GM12874 (cell line): ENCODE measurements around the gene PLCH2.

Experiments
- TF ChIP-seq, protein P1 (sequence below): IDR thresholded peaks from 2 replicates; pipeline ENCODE4 v1.5.1; 2011; ENCODE audit warnings: low read depth, mild to moderate bottlenecking, control low read depth, low read length, moderate library complexity; ENCODE audit not compliant: insufficient read depth

PLCH2 gene

DNA sequence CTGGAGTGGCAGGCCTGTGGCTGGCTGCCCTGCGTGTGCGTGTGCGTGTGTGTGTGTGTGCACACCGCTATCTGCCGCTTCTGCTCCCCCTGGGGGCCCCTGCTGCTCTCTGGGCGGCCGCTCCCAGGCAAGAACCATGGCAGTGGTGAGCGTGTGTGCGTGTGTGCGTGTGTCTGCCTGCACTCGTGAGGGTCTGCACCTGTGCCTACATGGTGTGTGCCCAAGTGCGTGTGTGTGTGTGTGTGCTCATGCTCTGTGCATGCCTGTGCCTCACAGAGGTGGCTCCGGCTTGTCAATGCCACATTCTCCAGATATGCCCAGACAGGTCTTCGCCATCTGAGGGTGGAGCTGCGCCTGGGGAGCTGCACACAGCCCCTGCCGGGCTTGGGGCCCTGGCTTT is 45.0 kb upstream of the PLCH2 start:
- TF ChIP-seq, protein P1, sequence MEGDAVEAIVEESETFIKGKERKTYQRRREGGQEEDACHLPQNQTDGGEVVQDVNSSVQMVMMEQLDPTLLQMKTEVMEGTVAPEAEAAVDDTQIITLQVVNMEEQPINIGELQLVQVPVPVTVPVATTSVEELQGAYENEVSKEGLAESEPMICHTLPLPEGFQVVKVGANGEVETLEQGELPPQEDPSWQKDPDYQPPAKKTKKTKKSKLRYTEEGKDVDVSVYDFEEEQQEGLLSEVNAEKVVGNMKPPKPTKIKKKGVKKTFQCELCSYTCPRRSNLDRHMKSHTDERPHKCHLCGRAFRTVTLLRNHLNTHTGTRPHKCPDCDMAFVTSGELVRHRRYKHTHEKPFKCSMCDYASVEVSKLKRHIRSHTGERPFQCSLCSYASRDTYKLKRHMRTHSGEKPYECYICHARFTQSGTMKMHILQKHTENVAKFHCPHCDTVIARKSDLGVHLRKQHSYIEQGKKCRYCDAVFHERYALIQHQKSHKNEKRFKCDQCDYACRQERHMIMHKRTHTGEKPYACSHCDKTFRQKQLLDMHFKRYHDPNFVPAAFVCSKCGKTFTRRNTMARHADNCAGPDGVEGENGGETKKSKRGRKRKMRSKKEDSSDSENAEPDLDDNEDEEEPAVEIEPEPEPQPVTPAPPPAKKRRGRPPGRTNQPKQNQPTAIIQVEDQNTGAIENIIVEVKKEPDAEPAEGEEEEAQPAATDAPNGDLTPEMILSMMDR = no peak

DNA sequence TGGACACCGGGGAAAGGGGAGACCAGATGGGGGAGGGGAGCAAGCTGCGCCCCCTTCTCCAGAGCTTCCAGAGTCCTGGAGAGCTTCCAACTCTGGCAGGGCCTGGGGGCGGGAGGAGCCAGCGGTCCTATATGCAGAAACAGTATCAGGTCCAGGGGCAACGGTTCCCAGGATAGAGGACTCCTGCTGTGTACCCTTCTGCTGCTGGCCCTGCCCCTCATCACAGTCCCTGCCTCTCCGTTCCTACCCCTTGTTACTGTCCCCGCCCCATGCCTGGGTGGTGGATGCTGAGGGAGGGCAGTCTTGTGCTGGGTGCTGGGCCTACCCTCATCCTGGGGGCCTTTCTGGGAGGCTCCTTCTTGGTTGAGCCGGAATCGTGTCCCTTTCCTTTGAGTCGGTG is 44.6 kb upstream of the PLCH2 start:
- TF ChIP-seq, protein P1 = no peak

DNA sequence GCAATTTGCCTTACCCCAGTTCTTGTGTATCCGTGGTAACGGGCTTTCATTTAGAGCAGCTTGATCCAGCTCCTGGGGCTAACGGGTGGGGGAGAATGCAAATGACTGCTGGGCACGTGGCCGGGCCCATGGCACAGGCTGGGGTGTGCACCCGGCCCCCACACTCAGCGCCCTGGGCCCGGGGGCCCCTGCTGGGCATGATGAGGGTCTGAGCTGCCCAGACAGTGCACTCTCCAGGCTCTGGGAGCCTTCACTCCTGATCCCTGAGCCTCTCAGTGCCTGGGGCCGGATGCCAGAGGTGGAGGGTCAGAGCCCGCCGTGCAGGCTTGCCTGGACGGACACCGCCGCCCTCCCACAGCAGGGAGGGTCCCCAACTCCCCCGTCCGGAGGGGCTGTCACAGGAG is 43.6 kb upstream of the PLCH2 start:
- TF ChIP-seq, protein P1 = no peak

DNA sequence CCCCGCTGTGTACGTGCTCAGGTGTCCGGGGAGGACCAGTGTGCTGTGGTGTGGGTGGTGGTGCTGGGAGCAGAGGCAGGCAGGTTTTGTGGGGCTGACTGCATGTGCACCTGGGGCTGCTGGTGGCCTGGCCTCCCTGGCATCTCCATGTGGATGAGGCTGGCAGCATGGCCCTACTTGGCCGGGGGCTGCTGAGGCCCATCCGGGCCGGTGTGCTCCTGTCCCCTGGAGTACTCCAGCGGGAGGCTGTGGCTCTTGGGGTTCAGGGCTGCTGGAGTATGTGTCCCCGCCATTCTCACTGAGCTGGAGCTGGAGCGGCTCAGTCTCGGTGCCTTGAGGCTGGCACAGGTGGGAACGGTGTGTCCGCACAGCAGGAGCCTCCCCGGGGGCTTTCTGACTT is 42.9 kb upstream of the PLCH2 start:
- TF ChIP-seq, protein P1 = no peak

DNA sequence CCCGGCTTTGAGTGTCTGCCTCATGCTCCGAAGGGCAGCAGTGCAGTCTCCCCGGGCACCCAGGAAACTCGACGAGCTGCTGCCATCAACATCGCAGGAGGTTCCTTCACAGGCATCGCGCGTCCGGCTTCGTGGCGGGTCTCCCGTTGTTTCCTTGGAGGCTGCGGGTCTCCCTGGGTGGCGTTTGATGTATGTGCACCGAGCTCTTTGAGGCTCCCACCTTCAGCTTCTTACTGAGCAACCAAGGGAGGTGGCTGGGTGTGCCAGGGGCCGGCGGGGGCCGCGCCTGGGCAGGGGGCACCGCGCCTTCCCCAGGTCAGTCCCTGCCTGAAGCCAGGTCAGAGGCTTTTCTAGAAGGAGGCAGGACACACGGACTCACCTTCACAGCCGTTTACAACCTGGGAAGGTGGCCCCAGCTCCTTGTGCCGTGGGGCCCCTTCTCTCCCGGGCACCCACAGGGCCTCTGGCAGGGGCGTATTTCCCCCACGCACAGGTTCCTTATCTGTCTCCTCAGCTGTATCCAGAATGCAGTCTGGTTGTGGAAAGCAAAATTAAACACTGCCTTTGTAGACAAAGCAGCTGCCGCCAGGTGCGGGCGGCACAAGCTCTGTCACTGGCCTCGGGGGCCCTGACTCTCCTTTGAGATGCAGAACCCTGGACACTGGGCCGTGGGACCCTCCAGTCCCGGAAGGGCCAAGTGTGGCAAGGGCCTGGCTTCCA is 42.0 kb upstream of the PLCH2 start:
- TF ChIP-seq, protein P1 = no peak

DNA sequence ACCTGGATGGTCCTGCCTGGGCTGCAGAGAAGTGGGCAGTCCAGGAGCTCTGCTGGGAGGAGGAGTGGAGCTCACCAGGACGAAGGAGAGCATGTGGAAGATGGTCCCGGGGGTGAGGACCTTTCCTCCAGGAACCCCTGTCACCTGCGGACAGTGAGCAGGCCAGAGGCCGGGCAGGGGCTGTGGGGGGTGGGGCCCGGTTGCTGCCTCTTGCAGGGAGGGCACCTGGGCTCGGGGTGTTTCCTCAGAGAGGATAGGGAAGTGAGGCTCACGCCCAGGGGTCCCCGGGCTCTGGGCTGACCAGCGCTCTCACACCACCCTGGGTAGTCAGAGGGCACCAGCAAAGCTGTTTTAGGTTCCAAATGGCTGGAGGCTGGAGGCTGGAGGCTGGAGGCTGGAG is 41.0 kb upstream of the PLCH2 start:
- TF ChIP-seq, protein P1 = no peak

DNA sequence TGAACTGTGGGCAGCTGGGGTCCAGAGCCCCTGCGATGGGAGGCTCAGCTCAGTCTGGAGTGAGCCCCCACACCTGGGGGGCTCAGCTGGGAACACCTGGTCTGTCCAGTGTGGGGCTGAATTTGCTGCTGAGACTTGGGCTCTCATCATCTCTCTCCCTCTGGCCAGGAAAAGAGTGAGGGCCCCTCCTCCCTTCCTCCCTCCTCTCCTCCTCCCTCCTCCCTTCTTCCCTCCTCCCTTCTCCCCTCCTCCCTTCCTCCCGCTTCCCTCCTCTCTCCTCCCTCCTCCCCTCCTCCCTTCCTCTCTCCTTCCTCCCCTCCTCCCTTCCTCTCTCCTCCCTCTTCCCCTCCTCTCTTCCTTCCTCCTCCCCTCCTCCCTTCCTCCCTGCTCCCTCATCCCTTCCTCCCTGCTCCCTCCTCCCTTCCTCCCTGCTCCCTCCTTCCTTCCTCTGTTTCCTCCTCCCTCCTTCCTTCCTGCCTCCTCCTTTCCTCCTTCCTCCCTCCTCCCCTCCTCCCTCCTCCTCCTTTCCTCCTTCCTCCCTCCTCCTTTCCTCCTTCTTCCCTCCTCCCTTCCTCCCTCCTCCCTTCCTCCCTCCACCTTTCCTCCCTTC is 40.2 kb upstream of the PLCH2 start:
- TF ChIP-seq, protein P1 = no peak
